HG03575 (cell line): ENCODE data around the gene SLC39A10.

ENCODE experiments used
- ATAC-seq: cut with Tn5 transposase; IDR thresholded peaks from one replicate; pipeline ENCODE4 v1.9.1; 2021; ENCODE audit not compliant: unreplicated experiment, insufficient number of reproducible peaks, low FRiP score; ENCODE audit errors: extremely low read depth

The SLC39A10 gene

DNA sequence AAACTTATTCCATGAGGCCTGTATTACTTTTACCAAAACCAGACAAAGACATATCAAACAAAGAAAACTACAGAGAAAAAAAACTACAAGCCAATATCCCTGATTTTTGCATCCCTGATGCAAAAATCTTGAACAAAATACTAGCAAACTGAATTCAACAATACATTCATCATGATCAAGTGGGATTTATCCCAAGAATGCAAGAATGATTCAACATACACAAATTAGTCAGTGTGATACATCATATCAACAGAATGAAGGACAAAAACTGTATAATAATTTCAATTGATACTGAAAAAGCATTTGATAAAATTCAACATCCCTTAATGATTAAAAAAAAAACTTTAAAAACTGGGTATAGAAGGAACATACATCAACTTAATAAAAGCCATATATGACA, 106.8 kb downstream of the SLC39A10 start:
- ATAC-seq: no peak

DNA sequence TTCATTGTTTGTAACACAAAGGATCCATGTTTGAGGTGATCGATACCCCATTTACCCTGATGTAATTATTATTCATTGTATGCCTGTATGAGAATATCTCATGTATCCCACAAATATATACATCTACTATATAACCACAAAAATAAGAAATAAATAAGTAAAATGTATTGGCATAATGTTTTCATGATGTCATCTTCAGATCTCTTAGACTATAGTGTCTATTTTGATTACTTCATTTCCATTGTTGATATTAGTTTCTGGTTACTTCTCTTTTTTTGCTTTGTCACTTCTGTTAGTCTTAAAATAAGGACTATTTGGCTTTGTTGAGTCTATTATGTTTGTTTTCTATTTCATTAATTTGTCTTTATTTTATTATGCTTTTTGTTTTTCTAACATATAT, 109.7 kb downstream of the SLC39A10 start:
- no peak for ATAC-seq

DNA sequence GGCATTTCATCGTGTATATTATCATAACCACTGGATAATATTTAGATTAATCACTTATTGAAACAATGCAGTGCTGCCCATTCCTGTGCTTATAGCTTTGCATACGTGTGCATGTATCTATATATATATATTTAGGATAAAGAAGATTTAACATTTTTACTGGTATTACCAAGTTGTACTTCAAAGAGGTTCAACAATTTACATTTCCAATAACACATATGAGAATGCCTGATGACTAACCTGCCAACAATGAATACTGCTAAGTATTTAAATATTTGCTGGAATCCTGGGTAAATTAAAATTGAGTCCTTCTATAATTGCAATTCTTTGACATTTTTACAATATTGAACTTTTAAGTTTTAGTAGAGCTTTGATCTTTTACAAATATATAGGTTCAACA, 111.4 kb downstream of the SLC39A10 start:
- no peak for ATAC-seq

DNA sequence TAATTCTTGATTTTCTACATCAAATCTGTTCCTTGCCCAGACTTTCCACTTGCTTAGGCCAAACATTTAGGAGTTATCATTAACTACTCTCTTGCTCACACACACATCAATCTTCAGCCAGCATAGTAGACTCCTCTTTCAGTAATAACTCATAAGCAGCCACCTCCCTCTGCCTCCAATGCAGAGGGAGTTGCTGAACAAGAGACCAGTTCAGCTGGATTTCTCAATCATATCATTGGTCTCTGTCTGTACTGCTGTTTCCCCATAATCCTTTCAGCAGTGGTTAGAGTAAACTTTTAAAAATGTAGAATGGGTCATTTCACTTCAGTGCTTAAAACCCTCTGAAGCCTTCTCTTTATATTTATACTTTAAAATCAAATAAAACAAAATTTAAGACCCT, 112.9 kb downstream of the SLC39A10 start:
- no peak for ATAC-seq

DNA sequence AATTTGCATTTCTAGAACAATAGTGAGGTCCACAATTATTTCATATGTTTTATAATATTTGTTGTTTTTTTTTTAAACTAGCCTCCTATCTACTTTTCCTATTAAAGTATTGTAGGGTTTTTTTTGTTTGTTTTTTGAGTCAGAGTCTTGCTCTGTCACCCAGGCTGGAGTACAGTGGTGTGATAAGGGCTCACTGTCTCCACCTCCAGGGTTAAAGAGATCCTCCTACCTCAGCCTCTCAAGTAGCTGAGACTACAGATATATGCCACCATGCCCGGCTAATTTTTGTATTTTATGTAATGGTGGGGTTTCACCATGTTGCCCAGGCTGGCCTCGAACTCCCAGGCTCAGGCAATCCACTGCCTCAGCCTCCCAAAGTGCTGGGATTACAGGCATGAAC, 122.5 kb downstream of the SLC39A10 start:
- ATAC-seq: no peak

DNA sequence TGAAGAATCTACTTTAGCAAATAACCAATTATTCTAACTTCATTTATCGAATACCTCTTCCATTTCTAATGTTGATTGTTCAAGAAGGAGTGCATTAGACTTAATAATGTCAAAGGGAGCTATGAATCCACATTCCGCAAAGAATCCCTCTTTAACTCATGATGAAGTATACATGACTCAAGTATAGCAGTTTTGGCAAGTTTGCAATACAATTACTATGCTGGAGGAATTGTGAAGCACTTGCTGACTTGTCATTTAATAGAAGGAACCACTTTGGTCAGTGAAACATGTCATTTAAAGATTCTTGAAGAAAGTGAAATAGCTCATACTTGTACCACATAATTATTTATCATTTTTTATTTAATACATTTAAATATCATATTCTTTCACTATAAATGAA, 125.1 kb downstream of the SLC39A10 start:
- ATAC-seq: no peak
